Tibial nerve (tissue), 4 donors: ENCODE measurements around the gene HOGA1.

Experiments used
- CTCF ChIP-seq, 5 experiments: fragments of 200-600 bp in 3 of 5; fragments of 450-650 bp in 2 of 5; sonication (generic) in 3 of 5; IDR thresholded peaks; one replicate each; pipeline ENCODE4 v1.5.1; 2016 to 2019; ENCODE audit warnings: antibody characterized with exemption in 5 of 5, mild to moderate bottlenecking in 3 of 5, moderate library complexity in 2 of 5
- EP300 ChIP-seq, 2 donors: sonication (generic); formaldehyde crosslinking; IDR thresholded peaks; one replicate each; pipeline ENCODE4 v1.6.1; 2017; ENCODE audit warnings: antibody characterized with exemption in 2 of 2, mild to moderate bottlenecking in 1 of 2
- POLR2A ChIP-seq, 2 donors: fragments of 450-650 bp; IDR thresholded peaks; one replicate each; pipeline ENCODE4 v1.6.1; 2017; ENCODE audit warnings: antibody characterized with exemption in 2 of 2, mild to moderate bottlenecking in 2 of 2, moderate library complexity in 2 of 2

GRCh38 chr10:97546456-97547270 is 37.5 kb upstream of the HOGA1 start:
- TF ChIP-seq CTCF (IDR thresholded peaks at IDR 0.05) (no peak), POLR2A (IDR thresholded peaks at IDR 0.05) (no peak), EP300 (IDR thresholded peaks at IDR 0.05) (no peak)
